ENCODE data around the gene PGAP1.

DNA sequence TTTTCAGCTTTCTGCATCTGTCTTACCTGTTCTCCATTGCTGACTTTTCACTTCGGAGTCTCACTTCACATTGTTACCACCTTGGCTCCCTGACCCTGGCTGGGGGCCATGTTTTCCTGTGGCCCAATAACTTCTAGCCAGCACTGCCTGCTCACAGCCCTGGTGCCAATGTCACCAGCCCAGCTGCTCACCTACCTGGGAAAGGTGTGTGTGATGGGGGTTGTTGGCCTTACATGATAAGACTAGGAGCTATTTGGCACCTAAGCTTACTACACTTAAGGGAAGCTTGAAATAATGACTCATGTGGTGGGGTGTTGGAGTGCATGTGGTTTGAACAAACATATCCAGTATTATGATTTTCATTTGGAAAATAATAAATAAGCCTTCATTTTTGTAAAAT is 37.5 kb upstream of the PGAP1 start:
- TF ChIP-seq CTCF (IDR thresholded peaks at IDR 0.05; ENCODE audit: insufficient read depth, low read depth, low read length) (no peak), EZH2 (IDR thresholded peaks at IDR 0.05; ENCODE audit: insufficient read depth, low read length) (no peak)
